Measurements from ENCODE around the gene RRP36. TPM values are rescaled to one million over a fixed set of nuclear protein-coding genes. Genes with fewer than 3 reads are reported as not detected.

The RRP36 gene
- total and polyA plus RNA-seq, 2 of the 8 experiments (the other 6 are each of a cell fraction or from before 2014, with no cell fraction given) = 33.9 to 92.3 TPM

GRCh38 chr6:43055966-43056365 lies 34.5 kb downstream of the RRP36 start:
- no peak for FAIRE-seq
- CTCF ChIA-PET (ENCODE audit: partially characterized antibody) = interaction anchor here (0.7 to 3.0 kb wide), 6 partner anchors 14 to 92 kb away, joined by 3 to 18 read pairs (median 4); no protein-coding TSS in a partner anchor
- no peak for TF ChIP-seq JUN (IDR thresholded peaks at IDR 0.05; ENCODE audit: low read depth, low read length)
- no peak for TF ChIP-seq TCF12 (IDR thresholded peaks at IDR 0.05; ENCODE audit: low read depth, low read length)
- no peak for TF ChIP-seq SIRT6 (IDR thresholded peaks at IDR 0.05; ENCODE audit: low read length)
- TF ChIP-seq TEAD4 (IDR thresholded peaks at IDR 0.05; ENCODE audit: low read depth, low read length) = no peak
- no peak for TF ChIP-seq EGR1 (IDR thresholded peaks at IDR 0.05; ENCODE audit: borderline replicate concordance, low read depth, low read length)
- TF ChIP-seq EP300 (IDR thresholded peaks at IDR 0.05; ENCODE audit: borderline replicate concordance in 1 of 2, low read depth in 2 of 2, low read length in 2 of 2) = no peak
- TF ChIP-seq NRF1 (IDR thresholded peaks at IDR 0.05; ENCODE audit: low read depth, low read length) = no peak
- TF ChIP-seq POLR2A (IDR thresholded peaks at IDR 0.05; ENCODE audit: control extremely low read depth in 1 of 2, low read depth in 2 of 2, low read length in 2 of 2) = no peak
- TF ChIP-seq FOSL1 (IDR thresholded peaks at IDR 0.05; ENCODE audit: insufficient read depth, low read depth, low read length) = no peak
- TF ChIP-seq SRF (IDR thresholded peaks at IDR 0.05; ENCODE audit: low read depth, low read length) = no peak
- no peak for TF ChIP-seq JUND (IDR thresholded peaks at IDR 0.05; ENCODE audit: low read length)
- no peak for TF ChIP-seq CTCF (IDR thresholded peaks at IDR 0.05; ENCODE audit: control extremely low read depth in 1 of 3, insufficient read depth in 1 of 3, low read depth in 1 of 3, low read length in 3 of 3)

More at GRCh38 chr6:43055966-43056365, 34.5 kb downstream of the RRP36 start:
- no peaks in the 10 kb centered on the region for H3K27me3 ChIP-seq (replicated peaks in 1 of 4; ENCODE audit: control insufficient read depth in 3 of 4, extremely low read depth in 1 of 4, insufficient read depth in 3 of 4, low read length in 3 of 4)
- no peak overlapping the region for H2BK20ac ChIP-seq (ENCODE audit: low read length)
- H4K5ac ChIP-seq (ENCODE audit: insufficient read length, low read depth, low read length) = no peak overlapping the region
- no peak overlapping the region for H3K4ac ChIP-seq (replicated peaks; ENCODE audit: insufficient read length, low read depth, low read length)
- H3K27ac ChIP-seq (ENCODE audit: low read depth, low read length) = no peak overlapping the region
- H2AFZ ChIP-seq (ENCODE audit: low read length) = no peak overlapping the region
- H2BK120ac ChIP-seq (replicated peaks; ENCODE audit: low read depth, low read length) = no peak overlapping the region
- H3K23me2 ChIP-seq (ENCODE audit: low read depth, low read length) = peaks cover 17% of the 10 kb centered on the region
- POLR2A ChIA-PET (ENCODE audit: partially characterized antibody) = interaction anchor here (1.0 to 29.7 kb wide), 8 partner anchors 10 to 116 kb away, joined by 3 to 584 read pairs (median 14); partner anchors contain the start of genes KLHDC3, MEA1, PTK7 and RRP36
- no peak overlapping the region for H3K4me2 ChIP-seq (ENCODE audit: insufficient read depth in 1 of 2, low read depth in 2 of 2, low read length in 2 of 2)
- no peak overlapping the region for H4K91ac ChIP-seq (replicated peaks; ENCODE audit: insufficient read length, low read length)
- H3K4me1 ChIP-seq (replicated peaks in 1 of 4; ENCODE audit: control insufficient read depth in 3 of 4, insufficient read depth in 4 of 4, low read length in 3 of 4) = peaks cover 4 to 20% (median 10%) of the 10 kb centered on the region in 4 experiments; a peak in 6 of 7 replicates
- peaks cover 15% of the 10 kb centered on the region for H3K79me1 ChIP-seq (ENCODE audit: low read depth, low read length)
- H3K79me2 ChIP-seq (ENCODE audit: control insufficient read depth in 1 of 2, insufficient read depth in 2 of 2, low read length in 2 of 2) = peaks cover 6 to 16% of the 10 kb centered on the region in 2 experiments; a peak in 3 of 4 replicates
- no peak for DNase-seq (ENCODE audit: low read depth in 1 of 2, low spot score in 2 of 2)
- no peak overlapping the region for H3K4me3 ChIP-seq (ENCODE audit: extremely low read depth in 1 of 4, insufficient read depth in 2 of 4, low read depth in 3 of 4, low read length in 4 of 4)
- H3K36me3 ChIP-seq (ENCODE audit: control insufficient read depth in 2 of 4, insufficient read depth in 4 of 4, low read length in 3 of 4) = peaks cover 3 to 16% (median 11%) of the 10 kb centered on the region in 4 experiments; a peak in 6 of 8 replicates
- H2AK5ac ChIP-seq (ENCODE audit: low read depth, low read length) = no peak overlapping the region
- no peaks in the 10 kb centered on the region for H3K9me3 ChIP-seq (ENCODE audit: insufficient read depth in 2 of 2, low read depth in 1 of 2, low read length in 1 of 2)
- no peak overlapping the region for H3K9ac ChIP-seq (replicated peaks in 1 of 4; ENCODE audit: extremely low read depth in 1 of 4, low read depth in 3 of 4, low read length in 3 of 4)
- no peak overlapping the region for H3K56ac ChIP-seq (replicated peaks; ENCODE audit: insufficient read length, low read depth, low read length)
- H2BK15ac ChIP-seq (ENCODE audit: low read length) = no peak overlapping the region
- no peak overlapping the region; the same call in 1 of the 2 replicates for H2BK5ac ChIP-seq (ENCODE audit: low read depth, low read length)
- 90% methylated on average over 8 of the region's 8 CpGs; no CpG with 5 or more reads in 1 of the 2 experiments for WGBS, 2 experiments (ENCODE audit: extremely low coverage in 1 of 2, insufficient coverage in 1 of 2, insufficient read length in 1 of 2, insufficient replicate concordance in 2 of 2, low coverage in 1 of 2, low lambda C conversion rate in 2 of 2, missing lambda C conversion rate in 1 of 2)
- H3K14ac ChIP-seq (ENCODE audit: insufficient read length) = no peak overlapping the region
- H4K20me1 ChIP-seq (replicated peaks in 1 of 2; ENCODE audit: control insufficient read depth in 1 of 2, insufficient read depth in 2 of 2, low read length in 2 of 2) = no peaks in the 10 kb centered on the region
- H3K18ac ChIP-seq (ENCODE audit: extremely low read depth, low read length) = no peak overlapping the region
- no peak overlapping the region for H2BK12ac ChIP-seq (ENCODE audit: low read depth, low read length)
- H4K8ac ChIP-seq (ENCODE audit: extremely low read depth, insufficient read depth, low read length) = no peak overlapping the region
- no peak overlapping the region for H3K23ac ChIP-seq (ENCODE audit: insufficient read length)
